NCI-H1105 (cell line): ENCODE data around the gene AP3S2.
"Not testable (repeated sequence)": the region's sequence is repeated elsewhere in the genome, so short reads cannot be mapped to it uniquely, and the experiment has no call there.

Experiments
- DNase-seq: peaks from one replicate; lab custom pipeline; 2025; lab: John Stamatoyannopoulos, UW

Gene AP3S2

GRCh38 chr15:89903015-89903857, 9.4 kb upstream of the AP3S2 start:
- no peak for DNase-seq

GRCh38 chr15:89900849-89901248, 7.1 kb upstream of the AP3S2 start:
- DNase-seq, result no peak

- no peak for DNase-seq
Observed at GRCh38 chr15:89899951-89900567, 6.3 kb upstream of the AP3S2 start.

- DNase-seq, result no peak
Observed at GRCh38 chr15:89899295-89899945, 5.6 kb upstream of the AP3S2 start.

DNA sequence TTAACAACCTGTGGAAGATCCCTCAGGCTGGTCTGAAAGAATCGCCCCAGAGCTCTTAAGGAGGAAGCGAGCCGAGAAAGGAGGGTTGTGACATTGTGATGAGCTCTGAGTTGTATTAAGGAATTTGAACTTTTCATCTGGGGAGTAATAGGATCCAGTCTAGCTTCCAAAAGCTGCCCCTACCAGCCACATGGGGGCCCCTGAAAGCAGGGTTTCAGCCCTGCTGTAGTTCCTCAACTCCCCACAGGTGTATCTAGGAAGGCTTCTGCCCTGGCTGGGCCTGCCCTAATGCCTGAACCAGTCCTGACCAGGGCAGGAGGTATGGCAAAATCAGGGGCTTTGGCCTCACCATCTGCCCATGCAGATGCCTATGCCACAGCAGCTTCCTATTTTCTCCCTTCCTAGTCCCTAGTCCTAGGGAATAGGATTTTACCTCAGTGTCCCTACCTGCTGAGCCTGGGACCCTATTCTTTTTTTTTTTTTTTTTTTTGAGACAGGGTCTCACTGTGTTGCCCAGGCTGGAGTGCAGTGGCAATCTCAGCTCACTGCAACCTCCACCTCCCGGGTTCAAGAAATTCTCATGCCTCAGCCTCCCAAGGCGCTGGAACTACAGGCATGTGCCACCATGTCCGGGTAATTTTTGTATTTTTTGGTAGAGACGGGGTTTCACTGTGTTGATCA, 5.0 kb upstream of the AP3S2 start:
- DNase-seq, result no peak

- no peak for DNase-seq
Observed at GRCh38 chr15:89898146-89898545, 4.4 kb upstream of the AP3S2 start.

GRCh38 chr15:89893027-89893426, 767 bp downstream of the AP3S2 start:
- DNase-seq, result no peak

- DNase-seq, result no peak
Observed at GRCh38 chr15:89888214-89888804, 5.5 kb downstream of the AP3S2 start.

- no peak for DNase-seq
Observed at GRCh38 chr15:89885611-89886010, 8.2 kb downstream of the AP3S2 start.

- DNase-seq, result not testable (repeated sequence)
Observed at GRCh38 chr15:89885179-89885578, 8.6 kb downstream of the AP3S2 start.

- DNase-seq, result no peak
Observed at GRCh38 chr15:89883518-89883917, 10.3 kb downstream of the AP3S2 start.

DNA sequence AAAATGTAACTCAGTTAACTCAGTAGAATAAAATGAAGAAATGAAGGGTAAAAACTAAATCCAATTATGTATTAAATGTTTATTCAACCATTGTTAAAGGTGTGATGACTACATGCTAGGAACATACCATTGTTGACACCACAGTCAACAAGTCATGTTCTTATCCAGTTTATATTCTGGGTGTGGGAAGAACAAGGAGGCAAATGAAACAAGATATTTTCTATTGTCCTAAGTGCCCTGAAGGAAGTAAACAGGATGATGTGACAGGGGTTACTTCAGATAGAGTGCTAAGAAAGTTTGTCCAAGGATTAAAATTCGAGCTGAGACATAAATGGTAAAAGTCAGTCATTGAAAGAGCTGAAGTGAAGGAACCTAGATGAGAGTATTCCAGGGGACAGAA, 13.1 kb downstream of the AP3S2 start:
- no peak for DNase-seq

GRCh38 chr15:89878323-89878722, 15.5 kb downstream of the AP3S2 start:
- DNase-seq, result no peak

- no peak for DNase-seq
Observed at GRCh38 chr15:89877083-89877425, 16.7 kb downstream of the AP3S2 start.

DNA sequence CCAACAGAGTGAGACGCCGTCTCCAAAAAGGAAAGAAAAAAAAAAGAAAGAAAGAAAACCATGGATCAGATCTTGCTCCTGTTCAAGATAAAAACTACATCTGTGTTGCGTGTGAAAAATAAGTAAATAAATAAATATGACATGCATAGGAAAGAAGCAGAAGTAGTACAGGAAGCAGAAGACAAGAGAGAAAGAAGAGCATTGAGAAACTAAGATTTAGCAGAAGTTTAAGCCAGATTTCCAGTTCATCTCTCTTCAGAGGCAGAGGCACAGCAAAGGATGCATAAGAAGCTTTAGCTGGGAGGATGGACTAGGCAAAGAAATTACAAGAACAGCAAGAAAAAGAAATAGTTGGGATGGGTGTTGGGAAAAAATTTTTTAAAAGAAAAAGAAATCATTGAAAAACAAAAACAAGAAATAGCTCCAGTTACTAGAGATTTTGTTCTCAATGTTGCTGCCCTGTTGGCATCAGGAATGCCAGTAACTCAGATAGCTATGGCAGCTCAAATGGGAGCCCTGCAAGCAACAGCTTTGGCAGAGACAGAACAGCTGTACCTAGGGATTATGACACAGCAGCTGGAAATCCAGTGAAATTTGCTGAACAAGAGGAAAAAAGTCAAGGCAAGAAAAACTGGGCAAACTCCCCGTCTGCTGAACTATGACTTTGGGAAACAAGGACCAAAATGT, 17.3 kb downstream of the AP3S2 start:
- no peak for DNase-seq

GRCh38 chr15:89875741-89876140, 18.1 kb downstream of the AP3S2 start:
- no peak for DNase-seq

- DNase-seq, result no peak
Observed at GRCh38 chr15:89874926-89875564, 18.7 kb downstream of the AP3S2 start.

DNA sequence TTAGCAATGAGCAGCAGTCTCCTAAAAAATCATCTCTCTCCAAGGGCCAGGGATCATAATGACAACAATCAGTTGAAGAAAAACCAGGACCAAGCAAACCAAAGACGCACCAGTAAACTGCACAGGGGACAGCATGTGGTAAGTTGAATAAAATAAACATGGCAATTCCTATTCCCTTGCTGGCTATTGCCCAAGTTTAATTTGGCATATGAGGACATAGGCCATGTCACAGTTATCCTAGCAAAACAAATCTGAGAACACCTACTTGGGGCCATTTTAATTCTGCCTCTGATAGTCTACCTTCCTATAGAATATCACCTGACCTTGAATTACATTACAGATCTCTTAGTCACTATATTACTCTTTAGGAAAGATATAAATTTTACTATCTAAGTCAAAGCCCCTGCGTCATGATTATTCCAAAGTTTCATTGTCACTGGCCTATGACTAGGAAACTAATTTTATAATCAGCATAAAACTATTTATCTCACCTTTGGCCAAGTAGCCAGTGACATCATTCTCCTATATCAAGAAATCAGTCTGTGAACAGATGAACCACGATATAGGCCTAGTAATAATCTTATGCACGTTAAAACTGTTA, 23.0 kb downstream of the AP3S2 start:
- DNase-seq, result no peak

DNA sequence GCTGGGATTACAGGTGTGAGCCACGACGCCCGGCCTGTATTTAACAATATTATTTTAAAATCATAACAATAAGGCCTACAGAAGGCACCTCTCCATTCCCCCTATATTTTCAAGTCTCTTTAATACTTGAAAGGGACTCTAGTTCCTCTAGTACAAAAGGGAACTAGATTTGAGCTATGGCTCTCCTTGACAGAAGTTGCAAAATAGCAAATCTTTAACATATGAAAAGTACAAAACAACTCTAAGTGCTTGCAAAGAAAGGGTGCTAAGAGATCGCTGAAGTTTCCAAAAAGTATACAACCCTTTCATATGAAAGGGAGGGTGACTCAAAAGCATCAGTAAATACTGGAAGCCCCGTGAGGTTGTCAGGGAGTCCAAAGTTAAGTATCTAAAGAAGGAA, 23.8 kb downstream of the AP3S2 start:
- no peak for DNase-seq

GRCh38 chr15:89869490-89869889, 24.3 kb downstream of the AP3S2 start:
- not testable (repeated sequence) for DNase-seq
